ENCODE measurements around the gene CDK5R2. TPM values are rescaled to one million over a fixed set of nuclear protein-coding genes. Genes with fewer than 3 reads are reported as not detected.

The CDK5R2 gene
- total and polyA plus RNA-seq, 2 donors from 2014 or later, result not detected

DNA sequence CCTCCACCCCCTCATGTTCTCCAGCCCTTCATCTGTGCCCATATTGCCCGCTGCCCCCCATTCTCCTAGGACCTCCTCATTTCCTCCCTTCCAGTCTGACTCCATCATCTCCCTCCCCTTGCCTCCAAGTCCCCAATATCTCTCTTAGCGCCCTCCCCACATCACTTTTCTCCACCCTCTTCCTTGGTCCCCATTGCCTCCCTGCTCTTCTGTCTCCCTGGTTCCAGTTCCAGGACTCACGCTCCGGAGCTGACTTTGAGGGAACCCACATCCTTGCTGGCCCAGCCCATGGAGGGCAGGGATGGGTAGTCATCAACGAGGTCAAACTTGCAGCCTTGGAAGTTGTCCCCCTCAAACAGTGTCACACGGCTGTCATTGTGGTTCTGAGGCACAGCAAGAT is 31.1 kb downstream of the CDK5R2 start:
- DNase-seq (no peak), FAIRE-seq (no peak)
- intact Hi-C loops (cut with DNase I), result no loop called here
- Histone ChIP-seq H3K4me1 (ENCODE audit: control insufficient read depth in 2 of 3, insufficient read depth in 2 of 3, low read depth in 1 of 3, low read length in 3 of 3) (peaks cover 0 to 7% (median 0%) of the 10 kb centered on the region in 3 donors), H3K36me3 (ENCODE audit: control insufficient read depth in 2 of 3, insufficient read depth in 3 of 3, low read length in 3 of 3) (no peaks in the 10 kb centered on the region), H3K27ac (ENCODE audit: low read depth in 2 of 2, low read length in 2 of 2) (no peak overlapping the region), H3K27me3 (ENCODE audit: control insufficient read depth, insufficient read depth, low read length) (peaks cover 77% of the 10 kb centered on the region), H3K9ac (ENCODE audit: low read length in 3 of 3) (no peak overlapping the region), H3K9me3 (ENCODE audit: control insufficient read depth in 2 of 3, insufficient read depth in 1 of 3, low read length in 3 of 3) (no peaks in the 10 kb centered on the region), H3K4me3 (ENCODE audit: low read length in 3 of 3) (no peak overlapping the region)
- TF ChIP-seq, protein P1, sequence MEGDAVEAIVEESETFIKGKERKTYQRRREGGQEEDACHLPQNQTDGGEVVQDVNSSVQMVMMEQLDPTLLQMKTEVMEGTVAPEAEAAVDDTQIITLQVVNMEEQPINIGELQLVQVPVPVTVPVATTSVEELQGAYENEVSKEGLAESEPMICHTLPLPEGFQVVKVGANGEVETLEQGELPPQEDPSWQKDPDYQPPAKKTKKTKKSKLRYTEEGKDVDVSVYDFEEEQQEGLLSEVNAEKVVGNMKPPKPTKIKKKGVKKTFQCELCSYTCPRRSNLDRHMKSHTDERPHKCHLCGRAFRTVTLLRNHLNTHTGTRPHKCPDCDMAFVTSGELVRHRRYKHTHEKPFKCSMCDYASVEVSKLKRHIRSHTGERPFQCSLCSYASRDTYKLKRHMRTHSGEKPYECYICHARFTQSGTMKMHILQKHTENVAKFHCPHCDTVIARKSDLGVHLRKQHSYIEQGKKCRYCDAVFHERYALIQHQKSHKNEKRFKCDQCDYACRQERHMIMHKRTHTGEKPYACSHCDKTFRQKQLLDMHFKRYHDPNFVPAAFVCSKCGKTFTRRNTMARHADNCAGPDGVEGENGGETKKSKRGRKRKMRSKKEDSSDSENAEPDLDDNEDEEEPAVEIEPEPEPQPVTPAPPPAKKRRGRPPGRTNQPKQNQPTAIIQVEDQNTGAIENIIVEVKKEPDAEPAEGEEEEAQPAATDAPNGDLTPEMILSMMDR (IDR thresholded peaks at IDR 0.05; ENCODE audit: borderline replicate concordance, extremely low read depth, insufficient read depth), result no peak

DNA sequence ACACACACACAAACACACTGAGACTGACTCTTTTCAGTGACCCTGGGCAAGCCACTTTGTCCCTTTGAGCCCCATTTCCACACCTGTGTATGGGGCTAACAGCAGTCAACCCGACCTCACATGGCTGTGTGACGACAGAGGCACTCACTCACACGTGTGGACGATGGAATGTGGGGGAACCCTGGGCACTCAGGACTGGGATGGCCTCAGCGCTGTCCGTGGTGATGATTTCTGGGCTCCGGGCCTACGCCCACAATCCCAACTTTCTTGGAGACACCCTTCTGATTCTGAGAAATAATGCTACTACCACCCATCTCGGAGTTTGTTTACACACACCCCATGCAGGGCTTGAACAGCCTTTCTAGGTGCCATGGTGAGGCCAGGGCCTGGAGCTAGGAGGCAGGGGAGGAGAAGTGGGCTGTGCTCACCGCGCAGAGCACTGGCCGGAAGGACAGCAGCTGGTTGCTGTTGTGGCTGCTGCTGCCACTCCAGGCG is 32.3 kb downstream of the CDK5R2 start:
- no peak overlapping the region for H3K4me3 ChIP-seq (ENCODE audit: low read length in 3 of 3)
- peaks cover 0 to 11% (median 0%) of the 10 kb centered on the region in 3 donors for H3K4me1 ChIP-seq (ENCODE audit: control insufficient read depth in 2 of 3, insufficient read depth in 2 of 3, low read depth in 1 of 3, low read length in 3 of 3)
- H3K27me3 ChIP-seq (ENCODE audit: control insufficient read depth, insufficient read depth, low read length), result peaks cover 75% of the 10 kb centered on the region
- no peak overlapping the region for H3K9ac ChIP-seq (ENCODE audit: low read length in 3 of 3)
- TF ChIP-seq, protein P1 (IDR thresholded peaks at IDR 0.05; ENCODE audit: borderline replicate concordance, extremely low read depth, insufficient read depth), result no peak
- FAIRE-seq, result no peak
- H3K27ac ChIP-seq (ENCODE audit: low read depth in 2 of 2, low read length in 2 of 2), result no peak overlapping the region
- H3K36me3 ChIP-seq (ENCODE audit: control insufficient read depth in 2 of 3, insufficient read depth in 3 of 3, low read length in 3 of 3), result no peaks in the 10 kb centered on the region
- intact Hi-C loops (cut with DNase I), result no loop called here
- H3K9me3 ChIP-seq (ENCODE audit: control insufficient read depth in 2 of 3, insufficient read depth in 1 of 3, low read length in 3 of 3), result no peaks in the 10 kb centered on the region
- DNase-seq, result peak in 2 of 5 donors; percentile 39 to 58

DNA sequence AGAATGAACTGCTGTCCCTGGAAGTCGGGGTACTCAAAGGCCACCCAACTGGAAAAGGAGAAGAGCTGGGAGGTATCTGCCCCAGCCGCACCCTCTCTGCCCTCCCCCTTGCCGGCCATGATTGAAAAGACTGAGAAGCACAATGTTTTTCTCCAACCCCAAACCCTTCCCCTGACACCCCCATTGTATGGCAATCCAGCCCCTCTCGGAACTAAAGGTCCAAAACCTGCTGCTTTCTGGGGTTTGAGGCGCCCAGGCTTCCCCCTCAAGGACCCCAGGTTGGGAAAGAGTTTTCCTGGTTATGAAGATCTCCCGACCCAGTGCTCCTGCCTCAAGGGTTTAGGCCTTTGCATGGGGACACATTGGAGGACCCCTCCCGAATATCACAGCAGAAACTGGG is 32.7 kb downstream of the CDK5R2 start:
- Histone ChIP-seq H3K9ac (ENCODE audit: low read length in 3 of 3) (no peak overlapping the region), H3K36me3 (ENCODE audit: control insufficient read depth in 2 of 3, insufficient read depth in 3 of 3, low read length in 3 of 3) (no peaks in the 10 kb centered on the region), H3K27me3 (ENCODE audit: control insufficient read depth, insufficient read depth, low read length) (peaks cover 71% of the 10 kb centered on the region), H3K9me3 (ENCODE audit: control insufficient read depth in 2 of 3, insufficient read depth in 1 of 3, low read length in 3 of 3) (no peaks in the 10 kb centered on the region), H3K4me1 (ENCODE audit: control insufficient read depth in 2 of 3, insufficient read depth in 2 of 3, low read depth in 1 of 3, low read length in 3 of 3) (peaks cover 0 to 11% (median 0%) of the 10 kb centered on the region in 3 donors), H3K4me3 (ENCODE audit: low read length in 3 of 3) (no peak overlapping the region), H3K27ac (ENCODE audit: low read depth in 2 of 2, low read length in 2 of 2) (no peak overlapping the region)
- FAIRE-seq (no peak), DNase-seq (peak in 1 of 5 donors; percentile 23)
- intact Hi-C loops (cut with DNase I), result no loop called here
- TF ChIP-seq, protein P1 (IDR thresholded peaks at IDR 0.05; ENCODE audit: borderline replicate concordance, extremely low read depth, insufficient read depth), result no peak

Data from kidney (tissue), 14 donors.